H9 (cell line): ENCODE results near the gene RSPO3. TPM values are rescaled to one million over a fixed set of nuclear protein-coding genes. Genes with fewer than 3 reads are reported as not detected.

Experiments
- DNase-seq: peaks from one replicate; pipeline ENCODE4 v3.0.0-alpha.2; 2017
- H2AFZ ChIP-seq: one replicate; pipeline ENCODE4 v1.6.1; 2013; ENCODE audit warnings: mild to moderate bottlenecking, low read length, control low read depth, moderate library complexity
- H2AK5ac ChIP-seq: 2 replicates; pipeline ENCODE4 v1.6.1; 2013; ENCODE audit warnings: low read length, control low read depth, mixed read lengths; ENCODE audit not compliant: insufficient read length
- H2BK120ac ChIP-seq: one replicate; pipeline ENCODE4 v1.6.1; 2013; ENCODE audit warnings: low read depth, mild to moderate bottlenecking, low read length, control low read depth, inconsistent platforms; ENCODE audit not compliant: poor library complexity, severe bottlenecking
- H2BK12ac ChIP-seq: 2 replicates; pipeline ENCODE4 v1.6.1; 2013; ENCODE audit warnings: low read length, control low read depth, mixed read lengths, low read depth; ENCODE audit not compliant: insufficient read length
- H2BK15ac ChIP-seq: 2 replicates; pipeline ENCODE4 v1.6.1; 2013; ENCODE audit warnings: low read depth, low read length, control low read depth
- H2BK20ac ChIP-seq: one replicate; pipeline ENCODE4 v1.6.1; 2013; ENCODE audit warnings: low read depth, mild to moderate bottlenecking, low read length, control low read depth, inconsistent platforms; ENCODE audit not compliant: poor library complexity, severe bottlenecking
- H2BK5ac ChIP-seq: 2 replicates; pipeline ENCODE4 v1.6.1; 2013; ENCODE audit warnings: low read length, control low read depth, mixed read lengths; ENCODE audit not compliant: insufficient read length
- H3K14ac ChIP-seq: 2 replicates; pipeline ENCODE4 v1.6.1; 2013; ENCODE audit warnings: low read length, control low read depth; ENCODE audit not compliant: insufficient read depth
- H3K18ac ChIP-seq: 2 replicates; pipeline ENCODE4 v1.6.1; 2013; ENCODE audit warnings: low read depth, mild to moderate bottlenecking, mixed read lengths, low read length, control low read depth; ENCODE audit not compliant: insufficient read length
- H3K23ac ChIP-seq: 2 replicates; pipeline ENCODE4 v1.6.1; 2013; ENCODE audit warnings: low read length, control low read depth, mixed read lengths, low read depth; ENCODE audit not compliant: insufficient read length
- H3K23me2 ChIP-seq: 2 replicates; pipeline ENCODE4 v1.6.1; 2013; ENCODE audit warnings: low read depth, mild to moderate bottlenecking, mixed read lengths, low read length, control low read depth; ENCODE audit not compliant: insufficient read length, poor library complexity, severe bottlenecking
- H3K27ac ChIP-seq: 2 replicates; pipeline ENCODE4 v1.5.1; 2013; ENCODE audit warnings: low read length, control low read depth, mixed read lengths, low read depth; ENCODE audit not compliant: insufficient read length
- H3K27me3 ChIP-seq: 2 replicates; pipeline ENCODE4 v1.6.1; 2013; ENCODE audit warnings: low read length, control low read depth, inconsistent platforms; ENCODE audit not compliant: insufficient read depth
- H3K4ac ChIP-seq: 2 replicates; pipeline ENCODE4 v1.6.1; 2013; ENCODE audit warnings: low read depth, mild to moderate bottlenecking, control low read depth, inconsistent platforms, low read length, moderate library complexity
- H3K4me1 ChIP-seq: 2 replicates; pipeline ENCODE4 v1.6.1; 2013; ENCODE audit warnings: low read length, control low read depth, inconsistent platforms; ENCODE audit not compliant: insufficient read depth
- H3K4me2 ChIP-seq: 2 replicates; pipeline ENCODE4 v1.6.1; 2013; ENCODE audit warnings: low read length, control low read depth, mixed read lengths; ENCODE audit not compliant: insufficient read length, insufficient read depth
- H3K56ac ChIP-seq: 2 replicates; pipeline ENCODE4 v1.6.1; 2013; ENCODE audit warnings: low read depth, mild to moderate bottlenecking, mixed read lengths, low read length, control low read depth; ENCODE audit not compliant: insufficient read length
- H3K79me1 ChIP-seq: 2 replicates; pipeline ENCODE4 v1.6.1; 2013; ENCODE audit warnings: low read depth, mild to moderate bottlenecking, moderate library complexity, low read length, control low read depth, inconsistent platforms; ENCODE audit not compliant: insufficient read depth, poor library complexity, severe bottlenecking
- H3K79me2 ChIP-seq: 2 replicates; pipeline ENCODE4 v1.6.1; 2013; ENCODE audit warnings: low read length, control low read depth, inconsistent platforms; ENCODE audit not compliant: insufficient read depth
- H3K9ac ChIP-seq: 2 replicates; pipeline ENCODE4 v1.6.1; 2013; ENCODE audit warnings: low read length, control low read depth, mixed read lengths; ENCODE audit not compliant: insufficient read length; ENCODE audit errors: extremely low read depth
- H3K9me3 ChIP-seq: one replicate; pipeline ENCODE4 v1.6.1; 2013; ENCODE audit warnings: low read depth, low read length, inconsistent platforms; ENCODE audit not compliant: control insufficient read depth
- H3T11ph ChIP-seq: one replicate; pipeline ENCODE4 v1.6.1; 2013; ENCODE audit warnings: mild to moderate bottlenecking, low read length, control low read depth, inconsistent platforms
- H4K20me1 ChIP-seq: one replicate; pipeline ENCODE4 v1.6.1; 2013; ENCODE audit not compliant: control insufficient read depth, insufficient read length, insufficient read depth
- H4K5ac ChIP-seq: 2 replicates; pipeline ENCODE4 v1.6.1; 2013; ENCODE audit warnings: low read depth, mild to moderate bottlenecking, mixed read lengths, low read length, control low read depth; ENCODE audit not compliant: insufficient read length
- H4K8ac ChIP-seq: replicated peaks from 2 replicates; pipeline ENCODE4 v1.6.1; 2013; ENCODE audit warnings: low read length, control low read depth, mixed read lengths, low read depth; ENCODE audit not compliant: insufficient read length
- H4K91ac ChIP-seq: 2 replicates; pipeline ENCODE4 v1.6.1; 2013; ENCODE audit warnings: low read depth, mild to moderate bottlenecking, moderate library complexity, mixed read lengths, low read length, control low read depth; ENCODE audit not compliant: insufficient read length
- H3K27ac Mint-ChIP-seq, 3 experiments: 2 replicates in 2 of 3; 3 replicates in 1 of 3; pipeline ENCODE4 v1.8.0; 2020 to 2021; ENCODE audit warnings: mixed read lengths in 3 of 3, mild to moderate bottlenecking in 1 of 3, moderate library complexity in 1 of 3
- H3K27me3 Mint-ChIP-seq: 2 replicates; pipeline ENCODE4 v1.8.0; 2021; ENCODE audit warnings: low read depth, mild to moderate bottlenecking, moderate library complexity, mixed read lengths
- H3K36me3 Mint-ChIP-seq, 3 experiments: 2 replicates in 2 of 3; 3 replicates in 1 of 3; pipeline ENCODE4 v1.8.0; 2020 to 2021; ENCODE audit warnings: low read depth in 3 of 3, mixed read lengths in 3 of 3; ENCODE audit not compliant: insufficient read depth in 1 of 3
- H3K4me1 Mint-ChIP-seq, 2 experiments: 2 replicates each; pipeline ENCODE4 v1.8.0; 2020; ENCODE audit warnings: mixed read lengths in 2 of 2
- H3K4me3 Mint-ChIP-seq, 2 experiments: 2 replicates in 1 of 2; 3 replicates in 1 of 2; pipeline ENCODE4 v1.8.0; 2020 to 2021; ENCODE audit warnings: mild to moderate bottlenecking in 2 of 2, mixed read lengths in 2 of 2, moderate library complexity in 1 of 2
- H3K9me3 Mint-ChIP-seq, 2 experiments: 2 replicates in 1 of 2; 3 replicates in 1 of 2; pipeline ENCODE4 v1.8.0; 2020; ENCODE audit warnings: mild to moderate bottlenecking in 2 of 2, mixed read lengths in 2 of 2, moderate library complexity in 1 of 2
- CTCF ChIP-seq: fragments of 200-600 bp; sonication (generic); conservative IDR thresholded peaks from 3 replicates; pipeline ENCODE4 v1.8.0; 2021; ENCODE audit warnings: antibody characterized with exemption, mild to moderate bottlenecking
- WGBS: extraction: QIAGEN DNeasy Blood & Tissue Kit; methylation state at CpG from one replicate; pipeline ENCODE4 v1.1.7; 2013; ENCODE audit warnings: missing lambda C conversion rate, low lambda C conversion rate, mixed read lengths; ENCODE audit not compliant: insufficient read length; ENCODE audit errors: extremely low coverage; 5-methylcytosine and 5-hydroxymethylcytosine counted together
- total RNA-seq: library from RNA; stranded (reverse); gene quantifications from 2 replicates; pipeline ENCODE4 v1.2.1, GENCODE V29; 2021

The RSPO3 gene
- total RNA-seq, 1 experiment from 2014 or later: not detected

GRCh38 chr6:127102299-127102698, 16.2 kb upstream of the RSPO3 start:
- no peak for TF ChIP-seq CTCF
- no peak overlapping the region for H2AK5ac ChIP-seq
- Mint-ChIP-seq H3K36me3 (no peaks in the 10 kb centered on the region), H3K27ac (no peak overlapping the region), H3K4me1 (no peaks in the 10 kb centered on the region), H3K9me3 (no peaks in the 10 kb centered on the region), H3K27me3 (no peaks in the 10 kb centered on the region), H3K4me3 (no peak overlapping the region)
- H2BK5ac ChIP-seq: no peak overlapping the region
- no peak overlapping the region for H3K56ac ChIP-seq
- H3K79me1 ChIP-seq: no peaks in the 10 kb centered on the region
- no peaks in the 10 kb centered on the region for H3K27me3 ChIP-seq
- no peak overlapping the region for H3K14ac ChIP-seq
- H2BK12ac ChIP-seq: no peak overlapping the region
- H3K9ac ChIP-seq: no peak overlapping the region
- no peak overlapping the region for H3K27ac ChIP-seq
- no peak overlapping the region for H2AFZ ChIP-seq
- no peak overlapping the region for H3K18ac ChIP-seq
- WGBS: no CpG with 5 or more reads among the region's 2 CpGs
- H3K23me2 ChIP-seq: no peaks in the 10 kb centered on the region
- H4K5ac ChIP-seq: no peak overlapping the region
- no peak overlapping the region for H4K91ac ChIP-seq
- no peak overlapping the region for H3T11ph ChIP-seq
- H4K8ac ChIP-seq: no peak overlapping the region
- H3K79me2 ChIP-seq: no peaks in the 10 kb centered on the region
- no peak overlapping the region for H3K4ac ChIP-seq
- no peaks in the 10 kb centered on the region for H4K20me1 ChIP-seq
- no peaks in the 10 kb centered on the region for H3K4me1 ChIP-seq
- no peak overlapping the region for H2BK20ac ChIP-seq
- DNase-seq: no peak
- no peak overlapping the region for H3K4me2 ChIP-seq
- H2BK120ac ChIP-seq: no peak overlapping the region
- H3K23ac ChIP-seq: no peak overlapping the region
- H2BK15ac ChIP-seq: no peak overlapping the region
- H3K9me3 ChIP-seq: no peaks in the 10 kb centered on the region
